PC-3 (cell line): ENCODE results near the gene IQCE. TPM values are rescaled to one million over a fixed set of nuclear protein-coding genes. Genes with fewer than 3 reads are reported as not detected.

Source experiments
- ATAC-seq: fragments of 200-7000 bp; cut with Tn5 transposase; 2 replicates; pipeline ENCODE4 v1.9.1; 2020; ENCODE audit warnings: mild to moderate bottlenecking, moderate library complexity
- BruUV-seq: library from RNA; stranded (reverse); fragments of 400-500 nt; replicated peaks from 2 replicates; lab custom pipeline; 2021; lab: Mats Ljungman, UMichigan
- CTCF ChIA-PET: fragments of 300-600 bp; sonication (Branson Sonifier 250); formaldehyde crosslinking; loops from one replicate; lab custom pipeline; 2022; ENCODE audit warnings: antibody characterized with exemption; lab: Charles Lee
- POLR2A ChIA-PET: fragments of 300-600 bp; sonication (Branson Sonifier 250); formaldehyde crosslinking; loops from one replicate; lab custom pipeline; 2022; ENCODE audit warnings: antibody characterized with exemption; ENCODE audit not compliant: unreplicated experiment; lab: Charles Lee
- DNase-seq: peaks from one replicate; pipeline ENCODE4 v3.0.0-alpha.2; 2015
- H2AFZ ChIP-seq: fragments of 300-600 bp; sonication (generic); 2 replicates; pipeline ENCODE4 v1.6.0; 2016; ENCODE audit warnings: antibody characterized with exemption, low read length
- H3F3A ChIP-seq: fragments of 300-600 bp; sonication (generic); one replicate; pipeline ENCODE4 v1.6.0; 2017; ENCODE audit warnings: antibody characterized with exemption, low read length, control low read depth, mild to moderate bottlenecking; ENCODE audit not compliant: unreplicated experiment
- H3K27ac ChIP-seq: fragments of 300-600 bp; sonication (generic); 2 replicates; pipeline ENCODE4 v1.5.1; 2016; ENCODE audit warnings: mild to moderate bottlenecking, low read length
- H3K27me3 ChIP-seq: fragments of 300-600 bp; sonication (generic); 2 replicates; pipeline ENCODE4 v1.6.1; 2016; ENCODE audit warnings: low read length, mixed read lengths
- H3K36me3 ChIP-seq: fragments of 300-600 bp; sonication (generic); 2 replicates; pipeline ENCODE4 v1.6.1; 2016; ENCODE audit warnings: low read depth, mixed run types, low read length, mixed read lengths
- H3K4me1 ChIP-seq: fragments of 300-600 bp; sonication (generic); 2 replicates; pipeline ENCODE4 v1.5.1; 2016; ENCODE audit warnings: low read length; ENCODE audit not compliant: insufficient read depth
- H3K4me2 ChIP-seq: fragments of 300-600 bp; sonication (generic); 2 replicates; pipeline ENCODE4 v1.6.0; 2016; ENCODE audit warnings: low read length
- H3K4me3 ChIP-seq: fragments of 300-600 bp; sonication (generic); 2 replicates; pipeline ENCODE4 v1.5.1; 2016; ENCODE audit warnings: mild to moderate bottlenecking, low read length, mixed read lengths
- H3K79me2 ChIP-seq: fragments of 300-600 bp; sonication (generic); 2 replicates; pipeline ENCODE4 v1.6.1; 2017; ENCODE audit warnings: low read length, mixed read lengths
- H3K9ac ChIP-seq: fragments of 300-600 bp; sonication (generic); 2 replicates; pipeline ENCODE4 v1.6.0; 2016; ENCODE audit warnings: mild to moderate bottlenecking, low read length
- H3K9me2 ChIP-seq: fragments of 300-600 bp; sonication (generic); replicated peaks from 2 replicates; pipeline ENCODE4 v1.6.1; 2016; ENCODE audit warnings: mixed run types, low read length, mixed read lengths
- H3K9me3 ChIP-seq: fragments of 300-600 bp; sonication (generic); 2 replicates; pipeline ENCODE4 v1.6.1; 2016; ENCODE audit warnings: low read length, mixed read lengths
- H4K20me1 ChIP-seq: fragments of 300-600 bp; sonication (generic); 2 replicates; pipeline ENCODE4 v1.6.1; 2016; ENCODE audit warnings: low read length, mixed read lengths
- EZH2 ChIP-seq: fragments of 300-600 bp; sonication (generic); IDR thresholded peaks from one replicate; pipeline ENCODE4 v1.6.1; 2017; ENCODE audit warnings: antibody characterized with exemption, mild to moderate bottlenecking, low read length; ENCODE audit not compliant: unreplicated experiment
- EZH2phosphoT487 ChIP-seq: fragments of 300-600 bp; sonication (generic); IDR thresholded peaks from 2 replicates; pipeline ENCODE4 v1.6.1; 2018; ENCODE audit warnings: mild to moderate bottlenecking, antibody characterized with exemption, low read length, borderline replicate concordance
- intact Hi-C: fragments of 100-400 bp; cut with micrococcal nuclease; formaldehyde crosslinking; loops from 2 replicates; pipeline ENCODE4 v1.9.0; 2023
- total RNA-seq: library from RNA; depleted of rRNA; stranded (reverse); fragments of >200 nt; gene quantifications from 2 replicates; pipeline ENCODE4 v1.2.3, GENCODE V29; 2014
- TF ChIP-seq, protein P1 (sequence below): fragments of 300-600 bp; sonication (generic); conservative IDR thresholded peaks from 2 replicates; pipeline ENCODE4 v1.5.1; 2017; ENCODE audit warnings: antibody characterized with exemption, low read depth, mild to moderate bottlenecking, low read length

Gene IQCE
- total RNA-seq, 1 experiment from 2014 or later = 9.7 TPM

DNA sequence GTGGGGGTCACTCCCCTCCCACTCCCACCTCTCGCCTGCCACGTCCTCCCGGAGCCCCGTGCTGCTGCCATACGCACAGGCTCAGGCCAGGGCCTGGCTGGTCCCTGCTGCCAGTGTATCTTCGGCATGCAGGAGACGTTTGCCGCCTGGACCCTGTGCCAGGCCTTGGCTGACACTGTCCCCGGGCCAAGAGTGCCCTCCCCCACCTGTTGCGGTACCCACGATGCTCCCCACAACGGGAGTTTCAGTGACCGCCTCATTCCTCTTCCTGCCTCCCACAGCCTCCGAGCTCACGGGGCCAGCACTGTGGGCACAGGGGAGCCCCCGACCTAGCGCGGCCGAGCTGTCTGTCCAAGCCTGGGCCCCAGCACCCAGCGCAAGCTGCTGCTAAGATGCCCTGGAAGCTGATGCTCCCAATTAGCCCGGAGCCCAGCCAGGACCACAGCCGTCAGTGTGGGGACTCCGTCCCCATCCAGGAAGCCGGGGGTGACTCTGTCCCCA lies 80.5 kb downstream of the IQCE start:
- Histone ChIP-seq H3K9me3 (no peaks in the 10 kb centered on the region), H3K4me1 (peaks cover under 1% of the 10 kb centered on the region; the same call in 1 of the 2 replicates), H3K4me2 (no peak overlapping the region), H3K27me3 (no peaks in the 10 kb centered on the region), H3K79me2 (peaks cover 37% of the 10 kb centered on the region), H2AFZ (no peak overlapping the region), H3K9ac (no peak overlapping the region), H3K36me3 (no peaks in the 10 kb centered on the region), H3F3A (no peaks in the 10 kb centered on the region), H4K20me1 (peaks cover 13% of the 10 kb centered on the region; the same call in 1 of the 2 replicates), H3K27ac (no peak overlapping the region), H3K4me3 (no peak overlapping the region), H3K9me2 (no peaks in the 10 kb centered on the region)
- BruUV-seq = no TSS peak
- intact Hi-C loops = no loop called here
- no peak for TF ChIP-seq EZH2phosphoT487
- TF ChIP-seq, protein P1, sequence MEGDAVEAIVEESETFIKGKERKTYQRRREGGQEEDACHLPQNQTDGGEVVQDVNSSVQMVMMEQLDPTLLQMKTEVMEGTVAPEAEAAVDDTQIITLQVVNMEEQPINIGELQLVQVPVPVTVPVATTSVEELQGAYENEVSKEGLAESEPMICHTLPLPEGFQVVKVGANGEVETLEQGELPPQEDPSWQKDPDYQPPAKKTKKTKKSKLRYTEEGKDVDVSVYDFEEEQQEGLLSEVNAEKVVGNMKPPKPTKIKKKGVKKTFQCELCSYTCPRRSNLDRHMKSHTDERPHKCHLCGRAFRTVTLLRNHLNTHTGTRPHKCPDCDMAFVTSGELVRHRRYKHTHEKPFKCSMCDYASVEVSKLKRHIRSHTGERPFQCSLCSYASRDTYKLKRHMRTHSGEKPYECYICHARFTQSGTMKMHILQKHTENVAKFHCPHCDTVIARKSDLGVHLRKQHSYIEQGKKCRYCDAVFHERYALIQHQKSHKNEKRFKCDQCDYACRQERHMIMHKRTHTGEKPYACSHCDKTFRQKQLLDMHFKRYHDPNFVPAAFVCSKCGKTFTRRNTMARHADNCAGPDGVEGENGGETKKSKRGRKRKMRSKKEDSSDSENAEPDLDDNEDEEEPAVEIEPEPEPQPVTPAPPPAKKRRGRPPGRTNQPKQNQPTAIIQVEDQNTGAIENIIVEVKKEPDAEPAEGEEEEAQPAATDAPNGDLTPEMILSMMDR = no peak
- no peak for TF ChIP-seq EZH2
- ChIA-PET POLR2A (no interaction called here), CTCF (no interaction called here)
- no peak for DNase-seq
- no peak for ATAC-seq

DNA sequence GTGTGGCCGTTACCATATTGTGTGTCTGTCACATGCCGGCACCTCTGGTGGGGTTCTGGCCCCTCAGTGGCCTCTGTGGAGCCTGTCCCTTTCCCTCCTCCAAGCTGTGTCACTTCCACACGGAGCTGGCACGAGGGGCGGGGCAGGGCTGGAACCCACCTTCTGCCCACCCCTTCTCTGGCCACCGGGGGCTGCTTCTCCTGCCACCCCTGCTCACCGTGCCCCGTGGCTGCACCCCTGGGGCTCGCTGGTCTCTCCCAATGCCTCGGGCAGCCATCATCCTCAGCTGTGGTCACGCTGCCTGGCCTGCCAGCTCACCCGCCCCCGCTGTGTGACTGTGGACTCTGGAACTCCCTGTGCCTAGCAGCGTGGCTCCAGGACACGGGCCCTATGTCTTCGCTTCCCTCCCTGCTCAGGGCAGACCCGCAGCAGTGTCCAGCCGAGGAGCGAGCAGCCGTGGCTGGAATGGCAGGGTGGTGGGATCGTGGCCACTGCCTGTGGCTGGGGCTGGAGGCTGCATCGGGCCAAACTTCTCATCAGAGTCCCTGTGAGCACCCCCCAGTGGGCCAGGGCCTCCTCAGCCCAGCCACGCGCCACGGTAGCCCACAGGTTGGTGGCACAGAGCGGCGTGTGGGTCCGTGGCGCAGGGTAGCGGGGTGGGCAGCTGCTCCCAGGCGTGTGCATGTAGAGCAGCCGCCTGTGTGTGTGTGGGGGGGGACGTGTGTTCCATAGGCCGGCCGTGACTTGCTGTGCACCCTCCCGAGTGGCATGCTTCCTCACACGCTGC lies 81.1 kb downstream of the IQCE start:
- no TSS peak for BruUV-seq
- TF ChIP-seq, protein P1 = no peak
- no peak for TF ChIP-seq EZH2
- TF ChIP-seq EZH2phosphoT487 = no peak

DNA sequence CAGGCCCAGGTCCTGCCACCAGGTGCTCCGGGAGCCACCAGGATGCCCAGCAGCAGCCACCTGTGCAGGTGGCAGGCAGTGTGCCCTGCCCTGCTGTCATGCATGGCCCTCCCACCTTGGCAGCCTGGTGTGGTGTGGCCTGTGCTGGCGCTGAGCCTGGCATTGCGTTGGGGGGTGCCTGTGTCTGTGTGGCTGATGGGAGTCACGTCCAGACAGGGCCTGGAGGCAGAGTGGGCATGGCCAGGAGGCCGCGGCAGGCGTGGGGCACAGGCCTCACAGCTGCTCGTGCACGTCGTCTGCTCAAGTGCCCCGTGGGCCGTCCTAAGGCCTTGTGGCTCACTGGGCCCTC lies 81.7 kb downstream of the IQCE start:
- ChIA-PET POLR2A (no interaction called here), CTCF (no interaction called here)
- ATAC-seq = no peak; the same call in 1 of the 2 replicates
- intact Hi-C loops = no loop called here
- TF ChIP-seq EZH2phosphoT487 (no peak), EZH2 (no peak)
- TF ChIP-seq, protein P1 = no peak
- H3K4me1 ChIP-seq = no peaks in the 10 kb centered on the region
- no peak overlapping the region for H3K4me3 ChIP-seq
- no peak overlapping the region for H2AFZ ChIP-seq
- no peak overlapping the region for H3K27ac ChIP-seq
- H3K9ac ChIP-seq = no peak overlapping the region
- H4K20me1 ChIP-seq = peaks cover 5% of the 10 kb centered on the region; the same call in 1 of the 2 replicates
- BruUV-seq = no TSS peak
- no peak overlapping the region for H3K4me2 ChIP-seq
- no peaks in the 10 kb centered on the region for H3K36me3 ChIP-seq
- no peaks in the 10 kb centered on the region for H3K9me2 ChIP-seq
- H3K27me3 ChIP-seq = no peaks in the 10 kb centered on the region
- DNase-seq = no peak
- H3F3A ChIP-seq = no peaks in the 10 kb centered on the region
- H3K9me3 ChIP-seq = no peaks in the 10 kb centered on the region
- H3K79me2 ChIP-seq = peaks cover 26% of the 10 kb centered on the region

More for the DNA sequence above, 81.1 kb downstream of the IQCE start:
- Histone ChIP-seq H3K9ac (no peak overlapping the region), H3F3A (no peaks in the 10 kb centered on the region), H3K79me2 (peaks cover 32% of the 10 kb centered on the region), H3K36me3 (no peaks in the 10 kb centered on the region), H3K4me1 (no peaks in the 10 kb centered on the region), H3K4me3 (no peak overlapping the region), H4K20me1 (peaks cover 10% of the 10 kb centered on the region; the same call in 1 of the 2 replicates), H2AFZ (no peak overlapping the region), H3K27me3 (no peaks in the 10 kb centered on the region), H3K9me3 (no peaks in the 10 kb centered on the region), H3K4me2 (no peak overlapping the region), H3K27ac (no peak overlapping the region), H3K9me2 (no peaks in the 10 kb centered on the region)
- CTCF ChIA-PET = no interaction called here
- intact Hi-C loops = no loop called here
- no peak for DNase-seq
- ATAC-seq = no peak
- POLR2A ChIA-PET = no interaction called here
